Prostate gland (tissue), 2 donors: ENCODE data around the gene HOXA10. TPM values are rescaled to one million over a fixed set of nuclear protein-coding genes. Genes with fewer than 3 reads are reported as not detected.

Experiments
- DNase-seq: peaks from one replicate; pipeline ENCODE4 v3.0.0-alpha.2; 2019; ENCODE audit warnings: low spot score
- H3K27ac ChIP-seq, 2 donors: fragments of 200-600 bp; sonication (generic); 2 replicates each; pipeline ENCODE4 v1.5.1; 2017 to 2019
- H3K27me3 ChIP-seq: fragments of 200-600 bp; sonication (generic); replicated peaks from 2 replicates; pipeline ENCODE4 v1.5.1; 2019; ENCODE audit not compliant: insufficient read depth
- H3K36me3 ChIP-seq, 2 donors: fragments of 200-600 bp; sonication (generic); 1 replicate in 1 of 2; 2 replicates in 1 of 2; pipeline versions ENCODE4 v1.5.1 to v1.8.1; 2017 to 2019
- H3K4me1 ChIP-seq: fragments of 200-600 bp; sonication (generic); replicated peaks from 2 replicates; pipeline ENCODE4 v1.5.1; 2019
- H3K4me3 ChIP-seq, 2 donors: fragments of 200-600 bp; sonication (generic); 2 replicates each; pipeline ENCODE4 v1.5.1; 2017 to 2019
- H3K9me3 ChIP-seq: fragments of 200-600 bp; sonication (generic); 2 replicates; pipeline ENCODE4 v1.5.1; 2017
- CTCF ChIP-seq, 4 experiments: fragments of 200-600 bp in 2 of 4; fragments of 450-650 bp in 2 of 4; sonication (generic) in 2 of 4; IDR thresholded peaks; 1 replicate in 3 of 4; 2 replicates in 1 of 4; pipeline ENCODE4 v1.5.1; 2016 to 2019; ENCODE audit warnings: antibody characterized with exemption in 4 of 4, mild to moderate bottlenecking in 2 of 4, moderate library complexity in 2 of 4
- POLR2A ChIP-seq: fragments of 450-650 bp; IDR thresholded peaks from one replicate; pipeline ENCODE4 v1.6.1; 2016; ENCODE audit warnings: antibody characterized with exemption, mild to moderate bottlenecking
- POLR2AphosphoS5 ChIP-seq: sonication (generic); formaldehyde crosslinking; IDR thresholded peaks from one replicate; pipeline ENCODE4 v1.6.1; 2017; ENCODE audit warnings: antibody characterized with exemption
- WGBS: methylation state at CpG from one replicate; pipeline ENCODE4 v1.1.5; 2018; 5-methylcytosine and 5-hydroxymethylcytosine counted together
- intact Hi-C: fragments of 100-400 bp; cut with DNase I; formaldehyde crosslinking; loops from one replicate; pipeline ENCODE4 v1.14.2; 2022
- total RNA-seq, 2 donors: library from RNA; depleted of rRNA; stranded (reverse); fragments of >200 nt; gene quantifications; one replicate each; pipeline ENCODE4 v1.1.0, GENCODE V29; 2016

Gene HOXA10
- total RNA-seq, 2 donors from 2014 or later, result 25.8 to 65.6 TPM

GRCh38 chr7:27148031-27148755 lies 25.9 kb downstream of the HOXA10 start:
- H3K4me1 ChIP-seq, result peaks cover 4% of the 10 kb centered on the region
- WGBS, result 28% methylated on average over 28 of the region's 28 CpGs
- intact Hi-C loops, result no loop called here
- H3K4me3 ChIP-seq, result peak overlapping the region; percentile 35 to 38
- H3K36me3 ChIP-seq, result no peaks in the 10 kb centered on the region
- TF ChIP-seq POLR2AphosphoS5 (peak; percentile 0), POLR2A (no peak), CTCF (IDR thresholded peaks at IDR 0.05) (no peak)
- H3K9me3 ChIP-seq, result no peaks in the 10 kb centered on the region
- H3K27ac ChIP-seq, result peak overlapping the region; percentile 85 to 87
- no peaks in the 10 kb centered on the region for H3K27me3 ChIP-seq
- no peak for DNase-seq

GRCh38 chr7:27147199-27148030 lies 26.7 kb downstream of the HOXA10 start, which contains the start of gene HOXA6:
HOXA6 (minus strand) TSS chr7:27147774; CDS start chr7:27147749, 25 bp downstream.
- Histone ChIP-seq H3K4me1 (peaks cover 4% of the 10 kb centered on the region), H3K27ac (peak within 1 kb of the TSS; percentile 85 to 87), H3K27me3 (no peaks in the 10 kb centered on the region), H3K36me3 (no peaks in the 10 kb centered on the region), H3K4me3 (peak within 1 kb of the TSS; percentile 35 to 38), H3K9me3 (no peaks in the 10 kb centered on the region)
- DNase-seq, result peak; percentile 77
- intact Hi-C loops, result no loop called here
- 48% methylated on average over 55 of the region's 63 CpGs for WGBS
- TF ChIP-seq CTCF (IDR thresholded peaks at IDR 0.05), result no peak
- no peak for TF ChIP-seq POLR2AphosphoS5
- no peak for TF ChIP-seq POLR2A

- DNase-seq, result no peak
- Histone ChIP-seq H3K4me3 (peak overlapping the region in 1 of 2 donors; percentile 38), H3K27ac (peak overlapping the region; percentile 85 to 87), H3K27me3 (no peaks in the 10 kb centered on the region), H3K9me3 (no peaks in the 10 kb centered on the region), H3K36me3 (no peaks in the 10 kb centered on the region), H3K4me1 (peaks cover 4% of the 10 kb centered on the region)
- whole genome bisulfite sequencing, result 78% methylated on average over 5 of the region's 5 CpGs
- intact Hi-C loops, result no loop called here
- TF ChIP-seq POLR2AphosphoS5 (no peak), POLR2A (no peak), CTCF (IDR thresholded peaks at IDR 0.05) (no peak)
Measured at GRCh38 chr7:27146491-27147198, 27.5 kb downstream of the HOXA10 start.

- 92% methylated on average over 11 of the region's 11 CpGs for WGBS
- Histone ChIP-seq H3K4me3 (no peak overlapping the region), H3K27ac (no peak overlapping the region), H3K4me1 (peaks cover 4% of the 10 kb centered on the region), H3K36me3 (no peaks in the 10 kb centered on the region), H3K27me3 (no peaks in the 10 kb centered on the region), H3K9me3 (no peaks in the 10 kb centered on the region)
- intact Hi-C loops, result no loop called here
- DNase-seq, result no peak
- TF ChIP-seq CTCF (IDR thresholded peaks at IDR 0.05) (no peak), POLR2AphosphoS5 (no peak), POLR2A (no peak)
Measured at GRCh38 chr7:27145914-27146412, 28.2 kb downstream of the HOXA10 start.
